AG04450 (cell line): ENCODE results near the gene VAMP5. TPM values are rescaled to one million over a fixed set of nuclear protein-coding genes. Genes with fewer than 3 reads are reported as not detected.
A peak's percentile ranks its signal among the peaks of the same experiment; 100 is the strongest.

ENCODE experiments used
- CTCF ChIA-PET: fragments of 300-600, 350-600 bp; formaldehyde crosslinking; extraction: SDS; loops from one replicate; lab custom pipeline; 2022; ENCODE audit warnings: antibody characterized with exemption, inconsistent platforms; lab: Charles Lee
- POLR2A ChIA-PET: fragments of 350-600 bp; formaldehyde crosslinking; extraction: SDS; loops from one replicate; lab custom pipeline; 2021; ENCODE audit warnings: antibody characterized with exemption, inconsistent platforms; lab: Yijun Ruan, JAX
- DNase-seq: peaks from one replicate; pipeline ENCODE4 v3.0.0-alpha.2; 2011; ENCODE audit warnings: low read depth, low spot score
- H3K27ac ChIP-seq: one replicate; pipeline ENCODE4 v1.5.1; 2012; ENCODE audit warnings: low read depth, low read length, control low read depth
- H3K27me3 ChIP-seq: one replicate; pipeline ENCODE4 v1.6.0; 2012; ENCODE audit warnings: low read length; ENCODE audit not compliant: control insufficient read depth, insufficient read depth
- H3K4me3 ChIP-seq: 2 replicates; pipeline ENCODE4 v1.5.1; 2011; ENCODE audit warnings: mild to moderate bottlenecking, low read depth, low read length, control low read depth
- H3K9me3 ChIP-seq: 2 replicates; pipeline ENCODE4 v1.5.1; 2012; ENCODE audit warnings: low read length; ENCODE audit not compliant: control insufficient read depth, insufficient read depth
- polyA plus RNA-seq: library from polyadenylated mRNA; depleted of rRNA; stranded (reverse); fragments of >200 nt; gene quantifications from 2 replicates; pipeline ENCODE4 v1.2.3, GENCODE V29; 2011; rRNA removed
- small RNA-seq: library from RNA; depleted of rRNA; stranded (forward); fragments of <200 nt; gene quantifications from one replicate; pipeline ENCODE3, GENCODE V24; 2012; ENCODE audit warnings: low read depth; ENCODE audit not compliant: insufficient read length
- TF ChIP-seq, protein P1 (sequence below): IDR thresholded peaks from 2 replicates; pipeline ENCODE4 v1.5.1; 2011; ENCODE audit warnings: low read depth, low read length, control low read depth, inconsistent platforms

Gene VAMP5
- polyA plus RNA-seq, 1 experiment = 100 TPM

DNA sequence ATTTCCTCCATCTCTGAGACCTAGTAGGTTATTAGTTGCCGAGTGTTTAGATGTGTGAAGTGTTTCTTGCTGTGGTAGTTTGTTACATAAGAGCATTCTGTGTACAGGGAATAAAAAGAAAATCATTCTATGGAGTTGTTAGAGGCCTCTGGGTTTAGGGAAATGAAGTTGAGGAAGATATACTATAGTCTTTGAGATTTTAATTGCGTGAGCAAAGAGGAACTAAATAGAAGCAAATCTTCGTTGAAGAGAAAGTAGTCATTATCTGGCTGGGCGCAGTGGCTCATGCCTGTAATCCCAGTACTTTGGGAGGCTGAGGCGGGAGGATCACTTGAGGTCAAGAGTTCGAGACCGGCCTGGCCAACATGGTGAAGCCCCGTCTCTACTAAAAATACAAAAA lies 50.8 kb downstream of the VAMP5 start:
- H3K27me3 ChIP-seq = no peaks in the 10 kb centered on the region
- ChIA-PET POLR2A (interaction anchor here (0.6 to 1.2 kb wide), 2 partner anchors 10 to 14 kb away, joined by 3 to 7 read pairs; no protein-coding TSS in a partner anchor), CTCF (interaction anchor here (1.0 to 6.8 kb wide), 6 partner anchors 14 to 182 kb away, joined by 3 to 165 read pairs (median 18); no protein-coding TSS in a partner anchor)
- H3K4me3 ChIP-seq = no peak overlapping the region
- no peak for DNase-seq
- no peaks in the 10 kb centered on the region for H3K9me3 ChIP-seq
- H3K27ac ChIP-seq = no peak overlapping the region
- TF ChIP-seq, protein P1, sequence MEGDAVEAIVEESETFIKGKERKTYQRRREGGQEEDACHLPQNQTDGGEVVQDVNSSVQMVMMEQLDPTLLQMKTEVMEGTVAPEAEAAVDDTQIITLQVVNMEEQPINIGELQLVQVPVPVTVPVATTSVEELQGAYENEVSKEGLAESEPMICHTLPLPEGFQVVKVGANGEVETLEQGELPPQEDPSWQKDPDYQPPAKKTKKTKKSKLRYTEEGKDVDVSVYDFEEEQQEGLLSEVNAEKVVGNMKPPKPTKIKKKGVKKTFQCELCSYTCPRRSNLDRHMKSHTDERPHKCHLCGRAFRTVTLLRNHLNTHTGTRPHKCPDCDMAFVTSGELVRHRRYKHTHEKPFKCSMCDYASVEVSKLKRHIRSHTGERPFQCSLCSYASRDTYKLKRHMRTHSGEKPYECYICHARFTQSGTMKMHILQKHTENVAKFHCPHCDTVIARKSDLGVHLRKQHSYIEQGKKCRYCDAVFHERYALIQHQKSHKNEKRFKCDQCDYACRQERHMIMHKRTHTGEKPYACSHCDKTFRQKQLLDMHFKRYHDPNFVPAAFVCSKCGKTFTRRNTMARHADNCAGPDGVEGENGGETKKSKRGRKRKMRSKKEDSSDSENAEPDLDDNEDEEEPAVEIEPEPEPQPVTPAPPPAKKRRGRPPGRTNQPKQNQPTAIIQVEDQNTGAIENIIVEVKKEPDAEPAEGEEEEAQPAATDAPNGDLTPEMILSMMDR = no peak

DNA sequence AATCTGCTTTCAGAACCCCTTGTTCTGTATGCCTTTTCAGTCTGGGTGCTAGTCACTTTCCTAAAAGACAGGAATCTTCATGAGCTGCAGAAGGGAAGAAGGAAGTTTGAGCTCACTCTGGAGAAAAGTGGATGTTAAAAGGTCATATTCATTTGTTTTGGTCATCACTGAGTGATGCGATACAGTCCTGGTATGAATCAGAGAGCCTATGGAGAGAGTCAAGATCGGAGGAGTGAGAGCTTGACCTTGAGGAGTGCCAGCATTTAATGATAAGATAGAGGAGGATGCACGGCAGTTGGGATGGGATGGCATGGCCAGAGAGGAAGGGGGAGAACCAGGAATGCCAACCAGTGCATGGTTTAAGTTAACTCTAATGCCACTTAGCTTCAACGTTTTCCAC lies 51.4 kb downstream of the VAMP5 start:
- Histone ChIP-seq H3K4me3 (no peak overlapping the region), H3K27me3 (no peaks in the 10 kb centered on the region), H3K9me3 (no peaks in the 10 kb centered on the region), H3K27ac (peak overlapping the region; percentile 21)
- CTCF ChIA-PET = interaction anchor here (1.0 to 6.8 kb wide), 11 partner anchors 8 to 181 kb away, joined by 3 to 165 read pairs (median 20); no protein-coding TSS in a partner anchor
- DNase-seq = no peak
- POLR2A ChIA-PET = interaction anchor here (0.6 to 1.2 kb wide), 2 partner anchors 9 to 13 kb away, joined by 3 to 7 read pairs; no protein-coding TSS in a partner anchor
- TF ChIP-seq, protein P1 = no peak

DNA sequence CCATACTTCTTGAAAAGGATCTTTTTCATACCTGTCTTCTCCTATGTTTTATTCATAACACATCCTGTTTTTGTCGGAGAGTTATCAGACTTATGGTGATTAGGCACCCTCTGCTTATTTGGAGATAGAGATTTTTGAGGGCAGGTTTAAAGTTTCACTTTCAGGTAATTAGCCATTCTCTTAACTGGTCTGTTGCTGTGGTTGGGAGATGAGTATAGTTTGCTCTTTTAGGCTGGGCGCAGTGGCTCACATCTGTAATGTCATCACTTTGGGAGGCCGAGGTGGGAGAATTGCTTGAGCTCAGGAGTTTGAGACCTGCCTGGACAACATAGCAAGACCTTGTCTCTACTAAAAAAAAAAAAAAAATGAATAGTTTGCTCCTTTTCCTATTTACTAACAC lies 58.5 kb downstream of the VAMP5 start:
- CTCF ChIA-PET = interaction anchor here (2.3 kb wide), 1 partner anchor 65 kb away, joined by 11 read pairs; no protein-coding TSS in a partner anchor
- POLR2A ChIA-PET = interaction anchor here (0.7 kb wide), 1 partner anchor 99 kb away, joined by 4 read pairs; no protein-coding TSS in a partner anchor
- H3K9me3 ChIP-seq = no peaks in the 10 kb centered on the region
- TF ChIP-seq, protein P1 = no peak
- no peak overlapping the region for H3K27ac ChIP-seq
- H3K27me3 ChIP-seq = no peaks in the 10 kb centered on the region
- DNase-seq = no peak
- H3K4me3 ChIP-seq = no peak overlapping the region

Small RNA genes lying within 50 kb of the gene (small RNA-seq; reads per million reads assigned to genes)
- gene RN7SL126P = not detected

Other genes starting within 250 kb of the VAMP5 start
- 35.5 and 38.0 TPM in 2 replicates for gene RETSAT, start 229.9 kb upstream of the VAMP5 start, polyA plus RNA-seq
- gene ELMOD3, start 229.7 kb upstream of the VAMP5 start, polyA plus RNA-seq = 17.2 and 17.8 TPM in 2 replicates
- 70.5 and 97.8 TPM in 2 replicates for gene CAPG, start 174.1 kb upstream of the VAMP5 start, polyA plus RNA-seq
- 0.10 and 0.15 TPM in 2 replicates for gene SH2D6, start 165.7 kb upstream of the VAMP5 start, polyA plus RNA-seq
- 362 and 409 TPM in 2 replicates for gene MAT2A, start 45.3 kb upstream of the VAMP5 start, polyA plus RNA-seq
- gene GGCX, start 22.9 kb upstream of the VAMP5 start, polyA plus RNA-seq = 44.0 and 53.8 TPM in 2 replicates
- 2.6 and 3.6 TPM in 2 replicates for gene VAMP8, start 6.8 kb upstream of the VAMP5 start, polyA plus RNA-seq
- gene RNF181, start 11.3 kb downstream of the VAMP5 start, polyA plus RNA-seq = 260 and 351 TPM in 2 replicates
- gene TMEM150A, start 18.3 kb downstream of the VAMP5 start, polyA plus RNA-seq = 11.4 and 14.5 TPM in 2 replicates
- gene C2orf68, start 27.6 kb downstream of the VAMP5 start, polyA plus RNA-seq = 17.8 and 19.1 TPM in 2 replicates
- 52.6 and 53.8 TPM in 2 replicates for gene USP39, start 31.8 kb downstream of the VAMP5 start, polyA plus RNA-seq
- gene SFTPB, start 83.8 kb downstream of the VAMP5 start, polyA plus RNA-seq = not detected in 2 replicates
- gene GNLY, start 109.9 kb downstream of the VAMP5 start, polyA plus RNA-seq = not detected in 2 replicates
- gene ATOH8, start 169.6 kb downstream of the VAMP5 start, polyA plus RNA-seq = 2.8 and 3.9 TPM in 2 replicates